Left lung (tissue), 10 donors: ENCODE measurements around the gene HK1. TPM values are rescaled to one million over a fixed set of nuclear protein-coding genes. Genes with fewer than 3 reads are reported as not detected.
"Not testable (repeated sequence)": the region's sequence is repeated elsewhere in the genome, so short reads cannot be mapped to it uniquely, and the experiment has no call there.

Source experiments
- ATAC-seq: fragments of 200-7000 bp; cut with Tn5 transposase; one replicate; pipeline ENCODE4 v1.9.1; 2020; ENCODE audit warnings: moderate library complexity
- DNase-seq, 4 donors: peaks; one replicate each; pipeline ENCODE4 v3.0.0-alpha.2; 2013 to 2020
- H3K27ac ChIP-seq, 2 donors: fragments of 200-600 bp; sonication (generic) in 1 of 2; one replicate each; pipeline versions ENCODE4 v1.5.0 to v1.8.0; 2020 to 2021
- H3K27me3 ChIP-seq, 2 donors: fragments of 200-600 bp; sonication (generic) in 1 of 2; one replicate each; pipeline versions ENCODE4 v1.5.0 to v1.8.0; 2020 to 2021
- H3K36me3 ChIP-seq, 2 donors: fragments of 200-600 bp; sonication (generic) in 1 of 2; one replicate each; pipeline versions ENCODE4 v1.5.0 to v1.8.0; 2020 to 2021
- H3K4me1 ChIP-seq, 2 donors: fragments of 200-600 bp; one replicate each; pipeline ENCODE4 v1.8.0; 2021
- H3K4me3 ChIP-seq, 2 donors: fragments of 200-600 bp; sonication (generic) in 1 of 2; one replicate each; pipeline versions ENCODE4 v1.5.0 to v1.8.0; 2020 to 2021; ENCODE audit warnings: mild to moderate bottlenecking in 1 of 2
- H3K9me3 ChIP-seq, 2 donors: fragments of 200-600 bp; sonication (generic) in 1 of 2; one replicate each; pipeline versions ENCODE4 v1.5.0 to v1.8.0; 2020 to 2021
- CTCF ChIP-seq, 2 donors: fragments of 200-600 bp; sonication (generic) in 1 of 2; IDR thresholded peaks; one replicate each; pipeline versions ENCODE4 v1.5.0 to v1.8.0; 2021; ENCODE audit warnings: antibody characterized with exemption in 2 of 2
- intact Hi-C, 2 donors: fragments of 100-400 bp; cut with DNase I; formaldehyde crosslinking; loops; one replicate each; pipeline versions ENCODE4 v1.11.2 to v1.14.2; 2022
- polyA plus RNA-seq, 6 donors: library from polyadenylated mRNA; unstranded; fragments of 120-200 nt; gene quantifications; one replicate each; pipeline ENCODE4 v1.2.1, GENCODE V29; 2013; ENCODE audit not compliant: insufficient read length in 6 of 6
- total RNA-seq, 2 donors: library from RNA; stranded (reverse); fragmentation: NEBNext Ultra II Directional; extraction: Animal tissue kit (Norgen Biotek cat#: 25700); gene quantifications; one replicate each; pipeline ENCODE4 v1.2.1, GENCODE V29; 2021
- donor health status: DM: no; HTN: yes; CAD: no.
- donor health status: DM: no; HTN: no; CAD: no.

Gene HK1
- total and polyA plus RNA-seq, 8 donors = 51.5 to 126 (median 57.8) TPM

- Histone ChIP-seq H3K27ac (no peak overlapping the region), H3K9me3 (no peaks in the 10 kb centered on the region), H3K4me3 (no peak overlapping the region), H3K36me3 (peaks cover 0 to 16% of the 10 kb centered on the region in 2 donors), H3K27me3 (no peaks in the 10 kb centered on the region), H3K4me1 (peaks cover 55 to 97% of the 10 kb centered on the region in 2 donors)
- no peak for ATAC-seq
- DNase-seq = no peak
- intact Hi-C loops = no loop called here
- TF ChIP-seq CTCF (IDR thresholded peaks at IDR 0.05) = no peak
Measured at GRCh38 chr10:69331161-69331560, 52.9 kb downstream of the HK1 start.

GRCh38 chr10:69332278-69333010, 54.1 kb downstream of the HK1 start:
- Histone ChIP-seq H3K4me3 (no peak overlapping the region), H3K27ac (peak overlapping the region; percentile 74 to 84), H3K27me3 (no peaks in the 10 kb centered on the region), H3K4me1 (peaks cover 59 to 97% of the 10 kb centered on the region in 2 donors), H3K36me3 (peaks cover 0 to 16% of the 10 kb centered on the region in 2 donors), H3K9me3 (no peaks in the 10 kb centered on the region)
- no peak for TF ChIP-seq CTCF (IDR thresholded peaks at IDR 0.05)
- DNase-seq (no peak), ATAC-seq (peak; percentile 13)
- intact Hi-C loops = no loop called here

GRCh38 chr10:69333205-69333604, 54.9 kb downstream of the HK1 start:
- no peak for TF ChIP-seq CTCF (IDR thresholded peaks at IDR 0.05)
- Histone ChIP-seq H3K27me3 (no peaks in the 10 kb centered on the region), H3K9me3 (no peaks in the 10 kb centered on the region), H3K4me3 (no peak overlapping the region), H3K36me3 (peaks cover 0 to 16% of the 10 kb centered on the region in 2 donors), H3K27ac (peak overlapping the region; percentile 74 to 84), H3K4me1 (peaks cover 62 to 97% of the 10 kb centered on the region in 2 donors)
- intact Hi-C loops = no loop called here
- ATAC-seq (peak; percentile 67), DNase-seq (peak in 2 of 4 donors; percentile 76 to 77)

GRCh38 chr10:69333865-69334301, 55.6 kb downstream of the HK1 start:
- H3K9me3 ChIP-seq, DNase-seq, H3K4me3 ChIP-seq, ATAC-seq, H3K27me3 ChIP-seq, intact Hi-C loops: not testable (repeated sequence)
- H3K27ac ChIP-seq = peak overlapping the region; percentile 74 to 84
- H3K36me3 ChIP-seq = peaks cover 0 to 16% of the 10 kb centered on the region in 2 donors
- peaks cover 61 to 97% of the 10 kb centered on the region in 2 donors for H3K4me1 ChIP-seq

GRCh38 chr10:69334302-69335062, 56.2 kb downstream of the HK1 start:
- Histone ChIP-seq H3K4me3 (no peak overlapping the region), H3K9me3 (no peaks in the 10 kb centered on the region), H3K4me1 (peaks cover 59 to 97% of the 10 kb centered on the region in 2 donors), H3K36me3 (peaks cover 0 to 16% of the 10 kb centered on the region in 2 donors), H3K27me3 (no peaks in the 10 kb centered on the region), H3K27ac (peak overlapping the region; percentile 74 to 84)
- DNase-seq (no peak), ATAC-seq (no peak)
- TF ChIP-seq CTCF (IDR thresholded peaks at IDR 0.05) = no peak
- intact Hi-C loops = no loop called here
